HEK293T (cell line): ENCODE data around the gene LIMS2.

Experiments used
- BHLHE40 ChIP-seq: fragments of 450-650 bp; IDR thresholded peaks from 2 replicates; pipeline ENCODE4 v1.6.1; 2016; ENCODE audit warnings: mild to moderate bottlenecking, moderate library complexity, borderline replicate concordance
- ELF4 ChIP-seq: fragments of 450-650 bp; IDR thresholded peaks from 2 replicates; pipeline ENCODE4 v1.6.1; 2017; ENCODE audit warnings: antibody characterized with exemption
- FOXA1 ChIP-seq: fragments of 450-650 bp; IDR thresholded peaks from 2 replicates; pipeline ENCODE4 v1.6.1; 2016; ENCODE audit warnings: mild to moderate bottlenecking
- FOXM1 ChIP-seq: fragments of 450-650 bp; IDR thresholded peaks from 2 replicates; pipeline ENCODE4 v1.6.1; 2017; ENCODE audit warnings: mild to moderate bottlenecking, borderline replicate concordance
- HDGF ChIP-seq: fragments of 450-650 bp; IDR thresholded peaks from 2 replicates; pipeline ENCODE4 v1.6.1; 2017; ENCODE audit warnings: antibody characterized with exemption, borderline replicate concordance
- LEF1 ChIP-seq: fragments of 450-650 bp; IDR thresholded peaks from 2 replicates; pipeline ENCODE4 v1.6.1; 2017; ENCODE audit warnings: mild to moderate bottlenecking, borderline replicate concordance
- NFRKB ChIP-seq: fragments of 450-650 bp; IDR thresholded peaks from 2 replicates; pipeline ENCODE4 v1.6.1; 2016; ENCODE audit warnings: mild to moderate bottlenecking, moderate library complexity
- PKNOX1 ChIP-seq: fragments of 450-650 bp; IDR thresholded peaks from 2 replicates; pipeline ENCODE4 v1.6.1; 2016
- SP1 ChIP-seq: fragments of 450-650 bp; IDR thresholded peaks from 2 replicates; pipeline ENCODE4 v1.6.1; 2017
- SUZ12 ChIP-seq: fragments of 450-650 bp; IDR thresholded peaks from 2 replicates; pipeline ENCODE4 v1.6.1; 2016; ENCODE audit warnings: mild to moderate bottlenecking
- TARDBP ChIP-seq: fragments of 450-650 bp; IDR thresholded peaks from 2 replicates; pipeline ENCODE4 v1.6.1; 2016
- ZNF384 ChIP-seq: fragments of 450-650 bp; IDR thresholded peaks from 2 replicates; pipeline ENCODE4 v1.6.1; 2016

- TF ChIP-seq ELF4 = no peak
- TF ChIP-seq SP1 = no peak
- TF ChIP-seq TARDBP = no peak
- no peak for TF ChIP-seq HDGF
- TF ChIP-seq FOXA1 = no peak
- no peak for TF ChIP-seq PKNOX1
- TF ChIP-seq BHLHE40 = no peak
- TF ChIP-seq FOXM1 = no peak
- TF ChIP-seq SUZ12 = no peak
- TF ChIP-seq ZNF384 = no peak
- no peak for TF ChIP-seq LEF1
- no peak for TF ChIP-seq NFRKB
Observed at GRCh38 chr2:127605691-127606263, 69.6 kb downstream of the LIMS2 start.
